CD4-positive, alpha-beta T cell treated with Interleukin-21 for 1 hour (primary cell): ENCODE data around the gene TIAM2.

Experiments
- DNase-seq: peaks from one replicate; pipeline ENCODE4 v3.0.0-alpha.2; 2020

The TIAM2 gene

DNA sequence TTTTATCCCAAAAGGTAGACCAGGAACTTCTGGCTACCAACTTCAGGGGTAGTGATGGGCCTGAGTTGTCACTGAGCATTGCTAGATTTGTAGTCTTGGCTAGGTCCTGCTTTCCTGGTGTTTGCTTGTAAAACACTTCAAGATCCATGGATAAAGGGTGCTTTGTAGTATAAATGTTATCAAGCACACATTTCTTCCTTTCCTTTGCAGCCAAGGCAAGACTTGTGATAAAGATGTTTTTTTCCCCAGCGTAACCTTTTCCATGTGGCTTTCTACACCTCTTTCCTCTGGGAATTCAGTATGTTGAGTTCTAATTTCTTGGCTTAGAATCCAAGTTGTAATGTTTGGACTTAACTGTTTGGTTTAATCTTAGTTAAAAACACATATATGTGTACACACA lies 145.9 kb downstream of the TIAM2 start:
- no peak for DNase-seq

DNA sequence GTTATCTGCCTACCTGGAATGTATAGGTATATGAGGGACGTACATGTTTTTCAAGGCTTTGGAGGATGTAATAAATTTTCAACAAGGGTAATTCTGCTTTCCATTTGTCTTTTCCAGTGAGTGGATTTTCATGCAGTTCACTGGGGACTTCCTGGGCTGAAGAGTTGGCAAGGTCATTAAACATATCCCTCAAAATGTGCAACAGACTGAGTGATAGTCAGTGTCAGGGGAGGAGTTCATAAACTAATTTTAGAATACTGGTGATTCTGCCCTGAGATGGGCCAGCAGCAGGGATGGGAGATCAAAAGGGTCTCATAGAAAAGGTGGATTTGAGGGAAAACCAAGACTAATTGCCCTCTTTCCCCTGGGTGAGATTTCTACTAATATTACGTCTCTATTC lies 146.4 kb downstream of the TIAM2 start:
- DNase-seq = no peak

- no peak for DNase-seq
Observed at GRCh38 chr6:155142168-155143028, 147.3 kb downstream of the TIAM2 start.

DNA sequence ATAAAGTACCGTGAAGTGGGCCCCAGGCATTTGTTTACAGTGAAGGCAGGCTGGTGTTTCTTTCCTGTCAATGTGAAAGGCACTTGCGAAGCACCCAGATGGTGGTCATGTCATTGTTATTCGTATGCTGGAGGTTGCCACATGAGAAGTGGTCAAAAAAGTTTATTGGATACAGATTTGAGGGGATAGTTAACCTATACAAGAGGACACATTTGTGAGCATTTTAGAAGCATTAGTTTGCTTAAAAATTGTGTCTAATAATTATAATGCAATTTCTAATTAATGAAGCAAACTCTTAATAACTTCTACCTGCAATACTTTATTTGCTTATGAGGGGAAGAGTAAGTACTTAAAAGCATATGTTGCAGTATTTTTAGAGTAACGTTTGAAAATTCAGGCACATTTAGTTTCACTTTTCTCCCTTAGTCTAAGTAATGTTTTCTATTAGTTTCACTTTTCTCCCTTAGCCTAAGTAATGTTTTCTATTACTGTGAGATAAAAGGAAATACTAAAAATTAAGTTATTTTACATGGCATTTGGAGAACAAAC lies 148.0 kb downstream of the TIAM2 start:
- peak; percentile 9 for DNase-seq

DNA sequence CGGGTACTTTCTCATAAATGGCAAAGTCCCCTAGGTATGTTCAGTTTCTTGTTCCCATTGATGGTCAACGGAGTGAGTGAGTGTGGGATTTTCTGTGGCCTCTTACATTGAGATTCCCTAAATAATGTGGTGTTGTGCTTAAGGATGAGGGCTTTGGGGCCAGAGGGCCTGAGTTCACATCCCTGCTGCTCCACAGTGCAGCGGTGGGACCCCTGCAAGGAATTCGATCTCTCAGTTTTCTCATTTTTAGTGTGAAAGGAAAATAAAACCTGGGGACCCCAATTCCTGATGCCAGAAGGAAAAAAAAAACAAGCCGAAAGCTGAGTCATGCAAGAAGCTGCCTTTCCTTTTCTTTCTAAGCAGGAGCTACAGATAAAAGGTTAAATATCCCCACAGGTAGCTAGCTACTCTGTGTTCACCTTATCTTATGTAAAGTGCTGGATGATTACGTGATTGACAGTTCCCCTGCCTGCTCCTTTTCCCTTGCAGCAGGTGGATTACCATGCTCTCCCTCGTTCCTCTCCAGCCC lies 148.5 kb downstream of the TIAM2 start:
- no peak for DNase-seq

DNA sequence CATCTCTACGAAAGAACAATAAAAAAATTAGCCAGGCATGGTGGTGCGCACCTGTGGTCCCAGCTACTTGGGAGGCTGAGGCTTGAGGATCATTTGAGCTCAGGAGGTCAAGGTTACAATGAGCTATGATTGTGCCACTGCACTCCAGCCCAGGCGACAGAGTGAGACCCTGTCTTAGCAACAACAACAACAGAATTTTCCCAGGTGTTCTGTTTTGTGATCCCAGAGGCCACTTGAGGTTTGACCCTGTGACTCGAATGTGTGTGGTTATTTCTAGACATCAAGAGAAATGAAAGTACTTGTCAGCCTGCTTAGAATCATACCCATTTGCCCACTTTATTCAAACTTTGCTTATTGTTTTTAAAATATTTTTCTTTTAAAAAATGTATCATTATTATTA lies 151.1 kb downstream of the TIAM2 start:
- no peak for DNase-seq

DNA sequence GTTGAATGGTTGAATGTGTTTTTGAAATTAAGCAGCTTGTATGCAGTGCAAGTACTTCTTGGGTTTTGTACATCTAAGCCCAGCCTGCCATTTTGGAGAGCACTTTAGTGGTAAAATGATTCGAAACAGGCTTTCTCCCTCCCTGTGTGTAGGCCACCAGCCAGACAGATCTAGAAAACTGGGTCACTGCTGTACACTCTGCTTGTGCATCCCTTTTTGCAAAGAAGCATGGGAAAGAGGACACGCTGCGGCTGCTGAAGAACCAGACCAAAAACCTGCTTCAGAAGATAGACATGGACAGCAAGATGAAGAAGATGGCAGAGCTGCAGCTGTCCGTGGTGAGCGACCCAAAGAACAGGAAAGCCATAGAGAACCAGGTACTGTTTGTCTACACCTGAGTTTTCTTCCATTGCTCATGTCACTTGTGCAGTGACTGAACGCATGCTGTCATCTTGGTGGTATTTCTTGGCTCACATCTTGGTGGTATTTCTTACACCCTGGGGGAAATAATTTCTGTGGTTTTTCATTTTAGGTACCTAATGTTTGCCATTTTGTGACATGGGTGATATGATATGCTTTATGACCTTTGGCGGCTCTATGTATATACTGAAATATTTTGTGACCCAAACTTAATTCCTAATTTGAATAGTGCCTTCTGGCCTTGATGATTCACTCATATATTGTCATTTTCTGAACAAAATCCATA lies 153.0 kb downstream of the TIAM2 start:
- DNase-seq = no peak

DNA sequence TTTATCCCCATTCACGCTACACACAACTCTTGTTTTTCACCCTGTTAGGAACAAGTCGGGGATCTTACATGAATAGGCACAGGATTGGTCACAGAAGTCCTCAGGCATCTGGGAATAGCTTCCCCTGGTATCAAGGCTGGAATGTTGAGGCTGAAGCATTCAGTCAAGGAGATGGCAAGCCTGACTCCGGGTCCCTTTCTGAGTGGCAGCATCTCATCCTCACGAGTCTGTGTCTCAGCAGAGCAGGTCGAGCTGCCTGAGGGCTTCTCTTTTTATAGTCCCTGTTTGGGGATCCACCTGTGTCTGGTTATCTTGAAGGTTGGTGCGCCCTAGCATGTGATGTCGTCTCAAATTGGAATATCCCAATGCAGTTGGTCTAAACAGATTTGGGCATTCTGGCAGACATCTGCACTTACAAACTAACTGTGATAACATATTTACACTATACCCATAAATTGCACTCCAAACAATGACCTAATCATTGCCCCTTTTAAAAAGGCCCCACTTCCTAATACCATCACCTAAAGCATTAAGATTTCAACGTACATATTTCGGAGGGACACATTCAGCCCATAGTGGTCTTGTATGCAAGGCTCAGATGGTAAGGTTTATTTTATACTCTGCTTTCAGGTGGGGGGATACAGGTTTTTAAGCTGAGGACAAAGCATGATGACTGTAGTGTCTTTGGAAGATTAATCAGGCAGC lies 156.0 kb downstream of the TIAM2 start:
- no peak for DNase-seq

DNA sequence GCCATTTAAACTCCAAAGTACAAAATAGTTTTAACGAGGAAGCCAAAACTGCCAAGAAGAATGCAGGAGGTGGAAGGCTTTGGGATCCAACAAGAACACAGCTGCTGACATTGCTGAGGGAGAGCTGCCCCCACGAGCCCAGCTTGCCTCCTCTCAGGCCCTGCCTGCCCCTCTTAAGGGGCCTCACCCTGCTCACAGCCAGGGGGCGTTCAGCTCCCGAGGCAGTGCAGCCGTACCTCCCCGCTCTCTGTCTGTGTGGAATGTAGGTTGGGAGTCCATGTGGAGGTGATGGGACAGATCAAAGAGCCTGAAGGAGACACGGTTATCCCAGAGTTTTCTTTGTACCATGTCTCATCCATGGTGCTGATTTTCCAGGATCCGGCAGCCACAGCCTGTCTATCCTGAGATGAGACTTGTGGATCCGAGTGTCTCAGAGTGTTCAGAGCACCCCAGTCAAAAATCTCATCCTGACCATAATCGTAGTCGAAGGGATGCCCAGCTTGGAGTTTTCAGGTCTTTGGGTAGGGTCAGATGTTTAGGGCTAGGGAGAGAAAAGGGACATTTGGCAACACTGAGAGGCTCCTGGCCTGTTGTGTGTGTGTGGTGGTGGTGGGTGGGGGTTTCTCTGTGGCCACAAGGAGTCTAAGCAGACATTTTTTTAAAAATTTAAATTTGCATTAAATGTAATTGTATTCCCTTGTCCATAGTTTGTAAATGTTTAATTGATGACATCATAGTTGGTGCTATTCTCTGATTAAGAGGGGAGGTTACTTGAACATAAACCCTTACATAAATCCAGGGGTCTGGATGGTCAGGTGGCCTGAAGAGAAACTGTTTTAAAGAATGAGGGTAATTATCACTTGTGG lies 157.3 kb downstream of the TIAM2 start:
- no peak for DNase-seq

DNA sequence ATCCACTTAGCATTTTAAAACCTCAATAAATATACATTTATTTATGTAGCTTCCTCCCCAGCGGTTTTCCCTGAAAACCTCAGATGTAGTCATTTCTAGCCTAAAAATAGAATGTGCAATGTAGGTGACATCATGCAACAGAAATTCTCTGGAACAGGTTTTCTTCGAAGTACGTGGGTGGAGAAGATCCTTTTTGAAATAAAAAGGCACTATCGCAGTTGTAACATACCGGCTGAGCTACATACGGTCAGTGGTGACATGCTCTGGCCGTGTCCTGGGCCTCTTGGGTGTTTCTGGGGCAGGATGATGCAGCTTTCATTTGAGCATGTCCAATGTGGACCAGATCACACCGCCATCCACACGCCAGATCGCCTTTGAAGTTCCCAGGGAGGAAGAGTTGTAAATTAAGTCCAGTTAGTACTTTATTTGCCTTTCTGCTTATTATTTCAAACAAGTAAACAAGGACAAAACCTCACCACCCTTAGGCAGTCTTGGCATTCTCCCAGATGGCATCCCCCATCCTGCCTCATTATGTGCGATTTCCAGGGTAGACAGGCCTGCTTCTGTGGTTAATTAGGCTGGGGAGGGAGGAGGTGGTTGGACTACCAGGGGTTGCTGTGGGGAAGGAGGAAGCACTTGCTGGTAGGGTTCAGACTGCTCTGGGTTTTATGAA lies 159.2 kb downstream of the TIAM2 start:
- peak; percentile 28 for DNase-seq

DNA sequence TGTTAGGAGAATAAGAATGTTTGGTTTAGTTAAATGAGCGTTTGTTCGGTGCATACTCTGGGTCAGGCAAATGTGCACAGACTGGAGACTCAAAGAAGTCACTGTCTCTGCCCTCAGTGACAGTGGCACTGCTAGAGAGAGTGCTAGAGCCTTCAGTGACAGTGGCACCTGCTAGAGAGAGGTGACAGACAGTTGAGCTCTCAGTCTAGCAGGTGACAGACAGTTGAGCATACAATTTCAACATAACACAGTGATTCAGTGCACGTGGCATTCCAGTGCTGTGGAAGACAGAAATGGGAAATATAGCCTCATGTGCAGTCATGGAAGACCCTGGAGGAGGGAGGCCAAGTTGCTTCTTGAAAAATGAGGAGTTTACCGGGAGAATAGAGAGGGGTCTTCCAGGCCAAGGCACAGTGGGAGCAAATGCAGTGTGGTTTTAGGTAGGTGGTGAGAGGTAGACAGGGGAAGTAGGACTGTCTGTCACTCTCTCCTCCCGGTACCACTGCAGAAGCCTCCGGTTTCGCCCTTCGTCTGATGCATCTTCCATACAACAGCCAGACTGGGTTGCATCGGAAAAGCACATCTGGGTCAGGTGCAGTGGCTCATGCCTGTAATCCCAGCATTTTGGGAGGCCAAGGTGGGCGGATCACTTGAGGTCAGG lies 160.8 kb downstream of the TIAM2 start:
- no peak for DNase-seq

GRCh38 chr6:155157101-155157500 lies 162.0 kb downstream of the TIAM2 start:
- no peak for DNase-seq

GRCh38 chr6:155158030-155158843 lies 163.1 kb downstream of the TIAM2 start:
- no peak for DNase-seq

GRCh38 chr6:155162682-155163081 lies 167.6 kb downstream of the TIAM2 start:
- DNase-seq = no peak

DNA sequence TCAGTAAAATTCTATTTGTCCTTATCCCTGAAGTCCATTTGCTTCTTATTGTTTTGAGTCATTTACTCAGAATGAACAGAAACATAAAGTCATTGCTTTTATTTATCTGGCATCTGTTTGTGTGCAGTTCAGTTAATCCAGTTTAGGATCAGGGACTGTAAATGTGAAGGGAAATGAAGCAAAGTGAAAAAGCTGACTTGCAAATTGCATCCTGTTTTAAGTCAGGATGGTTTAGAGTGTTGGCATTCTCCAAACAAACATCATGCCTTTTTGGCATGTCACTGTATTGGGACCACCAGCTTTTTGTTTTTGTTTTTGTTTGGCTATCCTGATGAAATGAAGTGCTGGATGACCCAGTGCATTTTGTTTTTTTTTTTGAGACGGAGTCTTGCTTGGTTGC lies 168.5 kb downstream of the TIAM2 start:
- no peak for DNase-seq

DNA sequence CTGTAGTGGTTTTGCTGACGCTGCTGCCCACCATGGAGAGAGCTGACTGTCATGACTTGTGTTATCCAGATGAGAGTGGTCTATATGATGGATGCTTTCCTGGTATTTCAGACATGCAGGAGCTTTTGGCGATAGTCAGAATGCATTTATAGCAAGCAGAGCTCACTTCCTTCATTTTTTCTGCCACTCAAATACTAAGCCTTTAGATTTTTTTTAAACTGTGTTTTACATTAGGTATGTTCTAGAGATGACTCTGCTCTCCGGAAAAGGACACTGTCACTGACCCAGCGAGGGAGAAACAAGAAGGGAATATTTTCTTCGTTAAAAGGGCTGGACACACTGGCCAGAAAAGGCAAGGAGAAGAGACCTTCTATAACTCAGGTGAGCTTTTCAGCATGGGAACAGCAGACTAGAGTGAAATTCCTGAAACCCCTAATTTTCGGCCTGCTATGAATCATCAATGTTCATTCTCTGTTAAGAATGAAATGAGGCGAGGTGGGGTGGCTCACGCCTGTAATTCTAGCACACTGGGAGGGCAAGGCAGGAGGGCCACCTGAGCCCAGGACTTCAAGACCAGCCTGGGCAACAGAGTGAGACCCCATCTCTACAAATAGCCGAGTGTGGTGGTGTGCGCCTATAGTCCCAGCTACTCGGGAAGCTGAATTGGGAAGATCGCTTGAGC lies 170.1 kb downstream of the TIAM2 start:
- no peak for DNase-seq

GRCh38 chr6:155170519-155170918 lies 175.4 kb downstream of the TIAM2 start:
- DNase-seq = no peak

DNA sequence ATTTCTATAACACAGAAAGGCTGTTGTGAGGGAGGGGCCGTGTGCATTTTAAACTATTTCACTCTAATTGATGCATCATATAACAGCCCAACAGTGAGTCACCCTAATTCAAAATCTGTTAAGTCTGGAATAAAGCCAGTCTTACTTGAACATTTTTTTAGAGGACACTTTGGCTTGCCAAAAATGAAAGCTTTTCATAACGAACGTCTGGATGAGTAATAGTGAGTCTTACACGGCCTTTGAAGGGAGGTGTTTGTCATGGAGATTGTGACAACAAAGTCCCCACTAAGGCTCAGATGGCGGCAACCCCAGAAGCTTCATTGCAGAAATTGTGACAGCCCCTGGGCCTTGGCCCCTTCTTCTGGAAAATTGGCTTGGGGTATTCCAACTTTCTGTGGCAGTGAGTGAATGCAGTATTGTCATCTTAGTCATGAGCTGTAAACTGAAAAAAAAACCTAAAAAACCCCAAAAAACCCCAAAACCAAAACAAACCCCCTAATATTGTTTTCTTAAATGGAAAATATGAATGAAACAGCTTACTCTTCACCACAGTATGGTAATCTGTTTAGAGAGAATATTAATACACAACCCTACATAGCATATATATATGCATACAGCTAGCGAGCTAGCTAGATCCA lies 176.1 kb downstream of the TIAM2 start:
- peak; percentile 82 for DNase-seq
